Jurkat, Clone E6-1 (cell line): Measurements from ENCODE around the gene BCAP29. TPM values are rescaled to one million over a fixed set of nuclear protein-coding genes. Genes with fewer than 3 reads are reported as not detected.
"Not testable (repeated sequence)": the region's sequence is repeated elsewhere in the genome, so short reads cannot be mapped to it uniquely, and the experiment has no call there.

Source experiments
- DNase-seq: peaks from one replicate; pipeline ENCODE4 v3.0.0-alpha.2; 2011; ENCODE audit warnings: low read depth, low spot score
- H3K4me3 ChIP-seq: 2 replicates; pipeline ENCODE4 v1.5.1; 2011; ENCODE audit warnings: mild to moderate bottlenecking, low read length, control low read depth, moderate library complexity
- polyA plus RNA-seq: library from polyadenylated mRNA; unstranded; fragments of >200 nt; gene quantifications from one replicate; pipeline ENCODE4 v1.2.1, GENCODE V29; 2012; ENCODE audit warnings: missing spikeins; ENCODE audit not compliant: insufficient read length, insufficient read depth

The BCAP29 gene, protein sequence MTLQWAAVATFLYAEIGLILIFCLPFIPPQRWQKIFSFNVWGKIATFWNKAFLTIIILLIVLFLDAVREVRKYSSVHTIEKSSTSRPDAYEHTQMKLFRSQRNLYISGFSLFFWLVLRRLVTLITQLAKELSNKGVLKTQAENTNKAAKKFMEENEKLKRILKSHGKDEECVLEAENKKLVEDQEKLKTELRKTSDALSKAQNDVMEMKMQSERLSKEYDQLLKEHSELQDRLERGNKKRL
- 38.9 TPM for polyA plus RNA-seq

DNA sequence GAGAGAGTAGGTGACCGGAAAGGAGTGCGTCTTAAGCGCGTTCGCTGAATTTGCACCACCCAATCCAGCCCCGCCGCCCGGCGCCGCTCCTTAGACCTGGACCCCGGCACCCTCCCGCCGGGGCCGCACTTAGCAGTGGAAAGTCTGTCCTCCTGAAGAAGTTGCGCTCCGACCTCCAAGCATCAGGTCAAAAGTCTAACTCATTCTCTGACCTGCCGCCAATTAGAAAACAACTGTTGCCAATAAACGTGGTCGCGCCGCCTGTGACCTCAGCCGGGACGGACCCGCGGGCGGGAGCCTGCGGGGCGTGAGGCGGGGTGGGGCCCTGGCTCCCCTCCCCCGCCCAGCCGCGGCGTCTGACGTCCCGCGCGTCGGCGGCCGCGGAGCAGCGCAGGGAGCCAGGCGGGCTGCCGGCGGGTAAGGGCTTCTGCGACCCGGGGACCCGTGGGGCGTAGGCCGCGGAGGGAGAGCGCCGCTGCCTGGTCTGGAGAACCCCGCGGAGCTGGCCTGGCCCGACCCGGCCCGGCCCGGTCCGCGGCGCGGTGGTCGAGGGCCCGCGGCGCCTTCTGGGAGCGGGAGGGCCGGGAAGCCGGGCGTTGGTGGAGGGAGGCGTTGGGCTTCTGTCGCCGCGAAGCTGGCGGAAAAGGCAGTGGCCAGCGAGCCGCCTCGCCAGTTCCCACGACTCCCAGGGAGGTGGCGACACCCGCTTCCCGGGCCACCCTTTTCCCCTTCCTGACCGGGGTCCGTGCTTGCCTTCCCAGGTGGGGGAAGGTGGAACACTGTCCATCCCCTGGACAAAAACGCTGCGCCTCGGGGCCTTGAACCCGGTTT, at the start of gene BCAP29:
TSS of gene BCAP29 (plus strand) at position 362 of the 831 bp plus-strand sequence. CDS start 527 bp downstream, outside the sequence.
- peak; percentile 39 for DNase-seq
- peak within 1 kb of the TSS; percentile 80 for H3K4me3 ChIP-seq

DNA sequence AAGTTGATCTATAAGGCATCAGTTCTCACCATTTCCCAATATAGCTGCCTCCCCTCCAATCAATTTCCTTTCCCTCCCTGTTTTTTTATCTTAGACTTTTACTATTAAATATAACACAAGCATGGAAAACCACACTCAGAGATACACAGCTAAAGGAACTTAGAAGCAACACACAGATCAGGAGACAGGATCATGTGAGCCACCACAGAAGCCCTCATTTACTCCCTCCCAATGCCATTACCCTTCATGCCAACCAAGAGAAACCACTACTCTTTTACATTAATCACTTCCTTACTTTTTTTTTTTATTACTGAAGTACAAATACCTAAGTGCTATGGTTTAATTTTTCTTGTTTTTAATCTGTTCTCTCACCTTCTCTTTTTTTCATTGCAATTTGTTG, 49.3 kb upstream of the BCAP29 start:
- H3K4me3 ChIP-seq: no peak overlapping the region
- no peak for DNase-seq

DNA sequence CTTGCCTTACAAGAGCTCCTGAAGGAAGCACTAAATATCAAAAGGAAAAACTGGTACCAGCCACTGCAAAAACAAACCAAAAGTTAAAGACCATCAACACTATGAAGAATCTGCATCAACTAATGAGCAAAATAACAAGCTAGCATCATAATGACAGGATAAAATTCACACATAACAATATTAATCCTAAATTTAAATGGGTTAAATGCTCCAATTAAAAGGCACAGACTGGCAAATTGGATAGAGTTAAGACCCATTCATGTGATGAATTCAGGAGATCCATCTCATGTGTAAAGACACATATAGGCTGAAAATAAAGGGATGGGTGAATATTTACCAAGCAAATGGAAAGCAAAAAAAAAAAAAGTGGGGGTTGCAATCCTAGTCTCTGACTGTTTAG, 45.9 kb upstream of the BCAP29 start:
- H3K4me3 ChIP-seq: no peak overlapping the region
- DNase-seq: no peak

DNA sequence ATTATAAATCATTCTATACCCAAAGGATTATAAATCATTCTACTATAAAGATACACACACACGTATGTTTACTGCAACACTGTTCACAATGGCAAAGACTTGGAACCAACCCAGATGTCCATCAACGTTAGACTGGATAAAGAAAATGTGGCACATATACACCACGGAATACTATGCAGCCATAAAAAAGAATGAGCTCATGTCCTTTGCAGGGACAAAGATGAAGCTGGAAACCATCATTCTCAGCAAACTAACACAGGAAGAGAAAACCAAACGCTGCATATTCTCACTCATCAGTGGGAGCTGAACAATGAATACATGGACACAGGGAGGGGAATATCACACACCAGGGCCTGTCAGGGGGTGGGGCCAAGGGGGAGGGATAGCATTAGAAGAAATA, 42.8 kb upstream of the BCAP29 start:
- H3K4me3 ChIP-seq, DNase-seq: not testable (repeated sequence)

DNA sequence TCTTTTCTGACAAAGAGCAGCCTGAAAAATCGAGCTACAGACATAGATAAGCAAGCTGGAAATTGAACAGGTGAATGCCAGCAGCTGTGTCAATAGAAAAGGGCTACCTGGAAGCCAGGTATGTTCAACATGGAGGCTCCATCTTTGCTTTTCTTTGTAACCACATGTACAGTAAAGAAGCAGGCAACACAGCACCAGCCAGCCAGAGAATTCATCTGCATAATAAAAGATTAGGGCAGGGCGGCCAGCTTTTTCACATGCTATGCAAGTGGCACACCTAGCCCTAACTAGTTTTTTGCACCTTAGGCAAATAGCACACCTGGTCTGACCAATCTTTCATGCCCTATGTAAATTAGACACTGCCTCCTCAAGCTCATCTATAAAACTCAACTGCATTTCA, 42.0 kb upstream of the BCAP29 start:
- DNase-seq: no peak
- H3K4me3 ChIP-seq: no peak overlapping the region

DNA sequence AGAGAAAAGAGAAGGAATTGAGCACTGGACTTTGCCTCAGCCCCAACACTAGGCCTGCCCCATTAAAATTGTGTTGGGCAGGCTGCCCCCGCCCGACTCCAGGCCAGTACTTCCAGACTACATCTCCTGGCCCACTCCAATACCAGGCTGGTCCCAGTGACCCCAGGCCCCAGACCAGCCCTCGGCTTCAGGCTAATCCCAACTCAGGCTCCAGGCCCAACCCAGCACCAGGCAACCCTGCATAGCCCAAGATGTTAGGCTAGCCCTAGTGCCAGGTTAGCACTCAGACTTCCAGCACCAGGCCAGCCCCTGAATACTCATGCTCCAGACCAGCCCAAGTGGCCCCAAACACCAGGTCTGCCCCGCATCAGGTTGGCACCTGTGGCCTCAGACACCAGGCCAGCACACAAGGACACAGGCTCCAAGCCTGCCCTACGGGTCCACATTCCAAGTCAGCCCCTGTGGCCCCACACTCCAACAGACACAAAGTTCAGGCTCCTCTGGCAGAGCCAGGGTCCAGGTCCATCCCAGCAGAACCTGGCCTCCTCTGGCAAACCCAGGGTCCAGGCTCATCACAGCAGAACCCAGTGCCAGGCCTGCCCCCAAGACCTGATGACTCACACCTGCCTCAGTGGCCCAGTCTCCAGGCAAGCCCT, 36.6 kb upstream of the BCAP29 start:
- no peak for DNase-seq
- H3K4me3 ChIP-seq: no peak overlapping the region

GRCh38 chr7:107544848-107545591, 35.0 kb upstream of the BCAP29 start:
- no peak for DNase-seq
- H3K4me3 ChIP-seq: no peak overlapping the region

GRCh38 chr7:107551936-107552335, 28.1 kb upstream of the BCAP29 start:
- DNase-seq: no peak
- no peak overlapping the region for H3K4me3 ChIP-seq

GRCh38 chr7:107555893-107556292, 24.2 kb upstream of the BCAP29 start:
- DNase-seq: no peak
- no peak overlapping the region for H3K4me3 ChIP-seq

- DNase-seq: no peak
- H3K4me3 ChIP-seq: no peak overlapping the region
These were observed 20.2 kb upstream of the BCAP29 start for GRCh38 chr7:107559864-107560263.

DNA sequence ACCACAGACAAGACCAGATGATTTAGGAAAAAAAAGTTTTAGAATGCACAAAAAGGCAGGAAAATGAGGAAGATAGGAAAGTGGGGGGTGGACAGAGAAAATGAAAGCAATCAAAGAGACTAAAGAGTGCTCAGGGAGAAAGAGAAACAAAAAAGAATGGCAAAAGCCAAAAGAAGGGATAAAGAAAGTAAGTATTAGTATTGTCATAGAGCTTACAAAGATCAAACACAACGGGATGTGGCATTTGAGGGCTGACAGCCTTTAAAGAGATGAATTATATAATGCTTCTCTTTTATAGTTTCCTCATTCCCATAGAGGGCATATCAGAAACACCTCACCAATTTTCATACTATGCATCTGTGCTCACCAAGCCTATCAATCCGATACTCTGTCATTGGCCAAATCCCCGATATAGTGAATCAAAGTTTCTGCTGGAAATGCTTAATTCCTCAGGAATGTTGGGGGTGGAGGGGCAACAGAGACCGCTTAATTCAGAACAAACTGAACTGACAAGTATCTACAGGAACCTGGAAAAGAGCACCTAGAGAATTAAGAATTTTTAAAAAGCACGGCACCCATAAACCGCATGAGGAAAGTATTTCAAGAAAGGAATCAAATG, 19.0 kb upstream of the BCAP29 start:
- H3K4me3 ChIP-seq: no peak overlapping the region
- peak; percentile 40 for DNase-seq

DNA sequence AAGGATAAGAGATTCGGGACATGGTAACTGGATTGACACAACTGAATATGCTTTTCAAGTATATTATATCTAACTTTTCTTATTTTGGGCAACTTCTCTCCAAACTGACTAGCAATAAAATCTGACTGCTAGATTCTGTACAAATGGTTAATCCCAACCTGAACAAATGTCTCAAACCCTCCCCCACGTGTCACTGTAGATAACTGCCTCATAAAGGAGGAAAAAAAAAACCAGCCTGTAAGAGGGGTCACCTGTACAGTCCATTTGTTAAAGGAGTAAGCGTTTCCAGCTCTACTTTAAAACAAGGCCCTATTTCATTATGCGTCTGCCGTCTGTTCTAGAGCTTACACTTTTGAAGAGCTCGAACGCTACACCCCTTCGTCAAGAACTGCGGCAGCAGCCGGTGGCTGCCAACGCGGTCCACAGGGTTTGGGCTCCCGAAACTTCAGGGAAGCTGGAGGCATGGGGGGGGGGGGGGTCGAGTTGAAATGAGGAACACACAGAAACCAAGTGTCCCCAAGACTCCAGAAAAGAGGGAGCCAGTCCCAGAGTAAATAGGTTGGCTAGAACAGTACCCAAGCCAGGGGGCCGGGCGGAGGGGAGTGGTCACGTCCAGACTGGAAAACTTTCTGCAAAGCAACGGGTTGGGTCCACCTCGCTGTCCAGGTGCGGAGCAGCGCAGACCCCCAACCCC, 16.8 kb upstream of the BCAP29 start:
- no peak for DNase-seq
- peak overlapping the region; percentile 77 for H3K4me3 ChIP-seq

DNA sequence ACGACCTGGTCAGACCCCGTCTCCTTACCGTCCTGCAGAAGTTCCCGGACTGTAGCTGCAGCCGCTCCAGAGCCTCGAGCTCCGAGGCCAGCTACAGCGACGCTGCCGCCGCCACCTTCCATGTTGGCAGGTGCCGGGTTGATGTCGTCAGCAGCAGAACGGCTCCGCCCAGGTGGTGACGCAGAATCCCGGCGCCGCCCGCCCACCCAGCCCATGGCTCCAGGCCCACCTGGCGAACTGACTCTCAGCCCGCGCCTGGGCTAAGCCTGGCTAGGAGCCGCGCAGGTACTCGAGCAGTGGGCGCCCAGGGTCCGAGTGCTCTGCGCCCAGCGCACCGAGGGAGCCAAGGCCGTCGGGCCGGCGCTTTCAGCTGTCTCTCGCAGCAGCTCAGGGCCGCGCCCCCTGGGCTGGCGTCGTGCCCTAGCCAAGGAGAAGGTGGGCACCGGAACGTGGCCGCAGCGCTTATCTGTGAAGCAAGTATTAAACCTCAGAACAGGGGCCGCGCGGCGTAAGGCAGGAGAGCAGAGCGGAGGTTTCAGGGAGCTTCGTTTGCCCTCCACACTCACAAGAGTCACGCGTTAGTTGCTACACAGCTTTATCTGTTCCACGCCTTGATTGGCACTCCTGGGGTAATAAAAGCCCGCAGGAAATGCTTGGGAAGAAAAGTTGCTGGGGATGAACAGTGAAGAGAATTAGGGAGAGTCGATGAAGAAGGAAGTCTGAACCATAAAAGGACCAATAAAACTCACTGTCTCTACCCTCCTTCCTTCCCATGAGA, 16.1 kb upstream of the BCAP29 start, which contains the start of the genes COG5 and DUS4L:
TSS of gene COG5 (minus strand) at position 146 of the 778 bp plus-strand sequence. CDS start at position 122, 24 bp downstream.
TSS of gene DUS4L (plus strand) at position 197 of the 778 bp plus-strand sequence. CDS start 3,100 bp downstream, outside the sequence.
- DNase-seq: peak; percentile 68
- H3K4me3 ChIP-seq: peak within 1 kb of the TSS; percentile 77

GRCh38 chr7:107564553-107565298, 15.3 kb upstream of the BCAP29 start:
- DNase-seq: peak; percentile 63
- H3K4me3 ChIP-seq: peak overlapping the region; percentile 77

DNA sequence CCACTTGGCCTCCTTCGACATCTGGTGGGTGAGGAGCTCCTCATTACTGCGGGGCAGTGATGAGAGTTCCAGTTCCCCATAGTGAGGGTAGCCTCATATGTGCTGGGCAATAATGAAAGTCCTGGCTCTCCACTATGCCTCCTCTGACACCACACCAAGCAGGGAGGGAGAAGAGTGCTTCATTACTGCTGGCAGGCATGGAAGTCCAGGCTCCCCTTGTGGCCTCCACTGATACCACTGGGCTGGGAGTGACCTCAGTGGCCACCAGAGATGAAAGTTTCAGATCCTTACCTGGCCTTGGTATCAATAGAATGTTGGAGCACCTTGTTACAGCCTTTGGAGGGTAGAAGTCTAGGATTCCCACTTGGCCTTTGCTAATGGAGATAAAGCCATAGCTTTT, 9.7 kb upstream of the BCAP29 start:
- DNase-seq: no peak
- no peak overlapping the region for H3K4me3 ChIP-seq

DNA sequence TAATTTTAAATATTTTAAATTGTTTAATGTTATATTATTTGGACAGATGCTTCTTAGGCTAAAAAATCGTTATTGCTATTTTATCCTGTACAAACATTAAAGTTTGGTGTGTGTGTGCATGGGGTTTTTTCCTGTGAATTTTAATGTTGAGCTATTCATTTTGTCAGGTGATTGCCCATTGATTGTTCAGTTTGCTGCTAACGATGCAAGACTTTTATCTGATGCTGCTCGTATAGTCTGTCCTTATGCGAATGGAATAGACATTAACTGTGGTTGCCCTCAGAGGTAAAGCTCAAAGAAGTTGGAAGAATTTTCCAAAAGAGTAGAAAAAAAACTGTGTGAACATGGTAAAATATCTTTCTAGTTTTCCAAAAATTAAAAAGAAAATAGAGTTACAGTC, 6.5 kb upstream of the BCAP29 start:
- no peak for DNase-seq
- H3K4me3 ChIP-seq: no peak overlapping the region

DNA sequence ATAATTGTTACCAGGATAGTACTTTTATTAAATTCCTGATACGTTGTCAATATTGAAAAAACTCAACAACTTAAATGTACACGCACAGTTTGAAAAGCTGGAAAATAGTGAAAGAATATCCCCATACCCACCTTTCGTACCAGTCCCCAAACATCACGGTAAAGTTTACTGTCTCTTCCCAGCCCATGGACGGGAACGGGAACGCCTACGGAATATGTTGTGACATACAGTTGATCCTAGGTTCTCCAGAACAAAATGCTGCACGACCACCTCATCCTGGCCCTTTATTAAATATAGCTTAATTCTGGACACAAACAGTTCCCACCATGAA, 527 bp upstream of the BCAP29 start:
- peak overlapping the region; percentile 80 for H3K4me3 ChIP-seq
- no peak for DNase-seq
